Common myeloid progenitor, CD34-positive (primary cell): ENCODE data around the gene SIMC1.

Source experiments
- CTCF ChIA-PET: fragments of 350-600 bp; sonication (Branson Sonifier 250); formaldehyde crosslinking; loops from one replicate; lab custom pipeline; 2021; ENCODE audit warnings: antibody characterized with exemption; lab: Charles Lee
- POLR2A ChIA-PET: fragments of 350-600 bp; sonication (Branson Sonifier 250); formaldehyde crosslinking; loops from one replicate; lab custom pipeline; 2021; ENCODE audit warnings: antibody characterized with exemption; lab: Charles Lee
- DNase-seq, 3 donors: peaks; one replicate each; pipeline versions ENCODE4 v3.0.0 to v3.0.0-alpha.2; 2013
- H3K27ac ChIP-seq, 2 experiments: 1 replicate in 1 of 2; 2 replicates in 1 of 2; pipeline ENCODE4 v1.7.0; 2013; ENCODE audit warnings: inconsistent platforms in 2 of 2, low read length in 2 of 2, mild to moderate bottlenecking in 2 of 2, low read depth in 1 of 2, moderate library complexity in 1 of 2; ENCODE audit not compliant: severe bottlenecking in 2 of 2, insufficient read depth in 1 of 2, poor library complexity in 1 of 2
- H3K27me3 ChIP-seq, 5 experiments: replicated peaks in 2 of 5; 1 replicate in 3 of 5; 2 replicates in 2 of 5; pipeline versions ENCODE4 v1.6.1 to v1.7.0; 2013; ENCODE audit warnings: low read length in 4 of 5, mild to moderate bottlenecking in 2 of 5, moderate library complexity in 2 of 5, inconsistent platforms in 1 of 5; ENCODE audit not compliant: insufficient read depth in 5 of 5, control insufficient read depth in 4 of 5
- H3K36me3 ChIP-seq, 4 experiments: 1 replicate in 2 of 4; 2 replicates in 2 of 4; pipeline versions ENCODE4 v1.6.1 to v1.7.0; 2013; ENCODE audit warnings: low read length in 3 of 4, control low read depth in 1 of 4, mild to moderate bottlenecking in 1 of 4; ENCODE audit not compliant: control insufficient read depth in 4 of 4, insufficient read depth in 4 of 4
- H3K4me1 ChIP-seq, 4 experiments: 1 replicate in 3 of 4; 2 replicates in 1 of 4; pipeline versions ENCODE4 v1.6.1 to v1.7.1; 2013; ENCODE audit warnings: low read length in 3 of 4, mild to moderate bottlenecking in 3 of 4, control low read depth in 1 of 4, inconsistent platforms in 1 of 4, moderate library complexity in 1 of 4; ENCODE audit not compliant: control insufficient read depth in 4 of 4, insufficient read depth in 4 of 4; ENCODE audit errors: control extremely low read depth in 1 of 4
- H3K4me3 ChIP-seq, 7 experiments: 1 replicate in 4 of 7; 2 replicates in 3 of 7; pipeline versions ENCODE4 v1.5.1 to v1.7.0; 2013; ENCODE audit warnings: mild to moderate bottlenecking in 7 of 7, low read length in 6 of 7, moderate library complexity in 6 of 7, inconsistent platforms in 2 of 7, low read depth in 2 of 7, control low read depth in 1 of 7; ENCODE audit not compliant: insufficient read depth in 4 of 7, control insufficient read depth in 1 of 7; ENCODE audit errors: extremely low read depth in 1 of 7
- H3K9me3 ChIP-seq, 5 experiments: 1 replicate in 4 of 5; 2 replicates in 1 of 5; pipeline versions ENCODE4 v1.6.1 to v1.7.1; 2013; ENCODE audit warnings: low read length in 4 of 5, mild to moderate bottlenecking in 2 of 5, inconsistent platforms in 1 of 5, low read depth in 1 of 5, moderate library complexity in 1 of 5; ENCODE audit not compliant: control insufficient read depth in 4 of 5, insufficient read depth in 2 of 5; ENCODE audit errors: control extremely low read depth in 1 of 5
- WGBS: methylation state at CpG from one replicate; pipeline ENCODE4 v1.1.5; 2013; ENCODE audit not compliant: insufficient coverage; 5-methylcytosine and 5-hydroxymethylcytosine counted together

SIMC1 gene

DNA sequence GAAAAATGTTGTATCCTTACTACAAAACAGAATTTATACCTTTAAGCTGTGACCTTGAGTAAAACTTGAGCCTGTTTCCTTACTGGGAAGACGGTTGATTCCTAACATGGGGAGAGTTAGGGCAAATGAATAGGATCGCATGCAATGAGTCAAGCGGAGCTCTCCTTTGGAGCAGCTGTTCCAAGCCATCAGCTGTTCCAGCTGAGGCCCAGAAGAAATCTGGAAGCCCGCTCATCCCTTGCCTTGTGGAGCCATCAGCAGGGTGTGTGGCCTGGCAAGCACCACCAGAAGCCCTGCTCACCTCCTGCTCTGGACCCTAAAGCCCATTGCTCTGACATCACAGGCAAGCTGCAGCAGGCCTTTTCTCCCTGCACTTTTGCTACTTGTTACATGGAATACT is 115.3 kb downstream of the SIMC1 start:
- ChIA-PET POLR2A (no interaction called here), CTCF (no interaction called here)
- H3K9me3 ChIP-seq, result no peaks in the 10 kb centered on the region
- H3K4me1 ChIP-seq, result no peaks in the 10 kb centered on the region
- H3K27ac ChIP-seq, result no peak overlapping the region
- H3K27me3 ChIP-seq, result no peaks in the 10 kb centered on the region
- WGBS, result 100% methylated on average over 3 of the region's 4 CpGs
- peaks cover 22 to 91% (median 77%) of the 10 kb centered on the region in 4 experiments for H3K36me3 ChIP-seq
- H3K4me3 ChIP-seq, result no peak overlapping the region
- DNase-seq, result no peak

DNA sequence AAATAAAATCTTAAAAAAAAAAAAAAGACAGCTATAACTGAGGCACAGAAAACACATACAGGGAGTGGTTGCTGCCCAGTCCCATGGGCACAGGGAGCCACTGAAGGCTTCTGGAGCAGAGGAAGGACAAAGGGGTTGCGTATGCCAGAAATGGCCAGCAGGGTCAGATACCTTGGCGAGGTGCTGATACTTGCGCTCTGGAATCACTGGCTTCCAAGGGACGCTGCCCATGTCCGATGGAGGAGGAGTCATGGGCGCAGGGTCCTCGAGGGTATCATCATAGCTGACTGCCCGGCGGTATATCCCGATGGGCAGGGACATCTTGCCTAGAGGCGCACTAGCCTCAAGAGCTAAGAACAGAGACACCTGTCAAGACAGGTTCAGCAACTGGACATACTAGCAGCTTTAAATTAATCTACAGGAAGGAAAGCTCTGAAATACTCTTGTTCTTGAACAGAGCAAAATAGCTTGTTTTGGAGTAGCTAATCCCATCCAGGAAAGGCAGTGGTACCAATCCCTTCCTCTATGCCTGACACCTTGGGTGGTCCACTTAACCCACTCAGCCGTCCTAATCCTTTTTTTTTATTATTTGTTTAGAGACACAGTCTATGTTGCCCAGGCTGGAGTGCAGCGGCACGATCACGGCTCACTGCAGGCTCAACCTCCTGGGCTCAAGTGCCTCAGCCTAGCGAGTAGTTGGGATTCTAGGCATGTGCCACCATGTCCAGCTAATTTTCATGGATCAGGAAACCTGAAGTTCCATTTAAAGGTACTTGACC is 117.4 kb downstream of the SIMC1 start:
- ChIA-PET POLR2A (no interaction called here), CTCF (interaction anchor here (1.7 kb wide), 1 partner anchor 28 kb away, joined by 4 read pairs; no protein-coding TSS in a partner anchor)
- no peak overlapping the region for H3K27ac ChIP-seq
- H3K9me3 ChIP-seq, result no peaks in the 10 kb centered on the region
- H3K4me1 ChIP-seq, result peaks cover 0 to 5% (median 3%) of the 10 kb centered on the region in 4 experiments
- no peak overlapping the region for H3K4me3 ChIP-seq
- WGBS, result 97% methylated on average over 15 of the region's 16 CpGs
- peaks cover 20 to 74% (median 61%) of the 10 kb centered on the region in 4 experiments for H3K36me3 ChIP-seq
- H3K27me3 ChIP-seq, result no peaks in the 10 kb centered on the region
- DNase-seq, result no peak

DNA sequence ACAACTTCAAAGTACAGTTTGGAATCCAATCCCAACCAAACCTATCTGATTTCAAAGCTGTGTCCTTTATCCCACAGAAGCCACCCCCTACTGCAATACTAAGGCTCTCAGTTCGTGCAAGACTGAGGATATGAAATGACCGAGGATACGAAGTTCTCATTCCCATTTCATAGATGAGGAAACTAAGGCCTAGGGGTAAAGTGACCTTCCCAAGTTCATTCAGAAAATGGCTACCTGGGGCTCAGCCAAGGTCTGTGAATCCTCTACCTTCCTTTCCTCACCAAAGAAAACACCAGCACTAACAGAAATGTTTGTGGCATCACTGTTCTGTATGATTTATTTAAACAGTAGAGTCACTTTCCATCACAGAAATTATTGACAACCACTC is 117.9 kb downstream of the SIMC1 start:
- no peaks in the 10 kb centered on the region for H3K27me3 ChIP-seq
- WGBS, result 100% methylated on average over 2 of the region's 3 CpGs
- H3K27ac ChIP-seq, result no peak overlapping the region
- ChIA-PET CTCF (no interaction called here), POLR2A (no interaction called here)
- H3K9me3 ChIP-seq, result no peaks in the 10 kb centered on the region
- H3K36me3 ChIP-seq, result peaks cover 20 to 70% (median 58%) of the 10 kb centered on the region in 4 experiments
- DNase-seq, result no peak
- peaks cover 0 to 9% (median 4%) of the 10 kb centered on the region in 4 experiments for H3K4me1 ChIP-seq
- H3K4me3 ChIP-seq, result no peak overlapping the region

DNA sequence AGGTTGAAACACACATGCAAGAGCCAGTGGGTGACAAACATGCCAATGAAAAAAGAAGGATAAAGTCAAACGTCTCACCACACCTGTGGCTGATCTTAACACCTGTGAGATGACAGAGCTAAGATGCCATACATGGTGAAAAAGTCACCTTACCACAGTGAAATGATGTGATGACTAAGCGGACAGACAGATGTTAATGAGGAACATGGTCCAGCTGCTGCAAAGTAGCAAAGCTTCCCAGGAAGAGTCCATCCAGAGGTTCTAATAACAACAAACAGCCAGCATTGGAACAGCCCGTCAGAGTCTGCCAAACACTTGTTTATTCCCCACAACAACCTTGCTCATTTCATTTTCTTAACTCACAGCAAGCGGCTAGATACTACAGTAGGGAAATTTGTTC is 121.4 kb downstream of the SIMC1 start:
- CTCF ChIA-PET, result interaction anchor here (1.0 to 1.2 kb wide), 2 partner anchors 8 to 211 kb away, joined by 3 to 4 read pairs; no protein-coding TSS in a partner anchor
- peak in 2 of 3 donors; percentile 17 to 33 for DNase-seq
- Histone ChIP-seq H3K27me3 (no peaks in the 10 kb centered on the region), H3K36me3 (peaks cover 15 to 37% (median 30%) of the 10 kb centered on the region in 4 experiments), H3K4me3 (peak overlapping the region in 1 of 7 experiments; percentile 10), H3K27ac (no peak overlapping the region), H3K9me3 (no peaks in the 10 kb centered on the region), H3K4me1 (peaks cover 5 to 16% (median 13%) of the 10 kb centered on the region in 4 experiments)
- 90% methylated on average over 3 of the region's 4 CpGs for WGBS
- POLR2A ChIA-PET, result no interaction called here

DNA sequence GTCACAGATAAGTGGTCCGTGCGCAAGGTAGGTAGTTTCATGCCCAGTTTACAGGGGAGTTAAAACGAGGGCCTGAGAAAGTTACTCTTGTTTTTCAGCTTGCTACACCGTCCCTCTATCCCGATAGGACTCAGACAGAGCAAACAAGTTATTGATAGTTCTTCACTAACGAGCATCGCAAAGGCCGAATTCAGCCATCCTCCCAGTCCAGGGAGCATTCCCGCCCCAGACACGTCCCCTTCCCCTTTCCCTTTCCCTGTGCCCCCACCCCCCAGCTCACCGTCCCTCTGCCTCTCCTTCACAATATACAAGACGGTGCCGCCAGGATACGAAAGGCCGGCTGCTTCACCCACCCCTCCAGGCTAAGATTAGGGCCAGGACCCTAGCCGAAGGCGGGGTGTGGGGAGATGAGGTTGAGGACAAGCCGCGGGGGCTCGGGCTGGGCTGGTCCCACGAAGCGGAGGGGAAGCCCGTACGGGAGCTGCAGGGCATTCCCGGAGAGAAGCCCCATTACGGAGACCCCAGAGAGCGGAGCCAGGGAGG is 122.7 kb downstream of the SIMC1 start:
- H3K4me1 ChIP-seq, result peaks cover 5 to 27% (median 23%) of the 10 kb centered on the region in 4 experiments
- peaks cover 0 to 3% (median 0%) of the 10 kb centered on the region in 5 experiments for H3K27me3 ChIP-seq
- ChIA-PET POLR2A (interaction anchor here (0.6 to 1.3 kb wide), 3 partner anchors 12 to 28 kb away, joined by 3 to 4 read pairs (median 3); no protein-coding TSS in a partner anchor), CTCF (interaction anchor here (0.7 to 1.2 kb wide), 3 partner anchors 9 to 209 kb away, joined by 3 to 4 read pairs (median 3); no protein-coding TSS in a partner anchor)
- H3K9me3 ChIP-seq, result no peaks in the 10 kb centered on the region
- peak overlapping the region; percentile 70 to 92 for H3K27ac ChIP-seq
- peak in 1 of 3 donors; percentile 10 for DNase-seq
- peaks cover 8 to 25% (median 19%) of the 10 kb centered on the region in 4 experiments for H3K36me3 ChIP-seq
- peak overlapping the region; percentile 65 to 97 (median 89) for H3K4me3 ChIP-seq
- 4% methylated on average over 18 of the region's 27 CpGs for WGBS

DNA sequence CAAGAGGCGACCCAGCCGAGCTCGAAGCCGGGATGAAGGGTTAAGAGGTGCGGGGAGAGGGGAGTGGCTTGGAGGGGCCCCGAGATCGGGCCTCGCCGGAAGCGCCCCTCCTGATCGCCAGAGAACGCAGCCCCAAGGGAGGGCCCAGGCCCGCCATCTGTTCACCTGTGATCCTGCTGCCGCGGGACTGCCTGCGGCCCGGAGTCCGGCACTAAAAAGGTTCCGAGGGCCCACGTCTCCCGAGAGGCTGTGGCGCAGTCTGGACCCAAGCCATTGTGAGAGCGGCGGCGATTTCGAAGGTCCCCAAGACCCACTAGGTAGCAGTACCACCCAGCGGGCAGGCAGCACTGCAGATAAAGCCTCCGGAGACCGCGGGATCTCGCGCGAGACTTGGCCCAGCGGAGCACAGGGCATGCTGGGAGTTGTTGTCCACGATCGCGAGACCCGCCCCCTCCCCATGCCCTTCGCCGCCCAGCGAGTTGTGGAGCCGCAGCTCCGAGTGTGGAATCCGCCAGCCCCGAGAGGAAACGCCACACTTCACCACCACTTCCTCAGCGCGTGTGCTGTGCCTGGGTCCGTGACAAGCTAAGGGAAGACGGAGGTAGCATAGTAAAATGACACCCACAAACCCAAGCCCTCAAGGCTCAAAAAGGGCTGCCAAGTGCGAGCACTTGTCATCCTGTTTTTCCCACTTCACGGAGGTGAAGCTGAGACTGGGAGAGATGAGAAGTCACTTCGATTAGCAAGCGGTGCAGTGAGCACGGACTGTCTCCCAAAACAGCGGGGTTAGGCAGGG is 123.4 kb downstream of the SIMC1 start, which contains the start of gene KIAA1191:
KIAA1191 (minus strand) TSS at position 328 of the 796 bp plus-strand sequence. CDS start 2,256 bp downstream, outside the sequence.
- peak; percentile 96 to 98 (median 98) for DNase-seq
- H3K9me3 ChIP-seq, result no peaks in the 10 kb centered on the region
- H3K27me3 ChIP-seq, result peaks cover 0 to 3% (median 0%) of the 10 kb centered on the region in 5 experiments
- peak within 1 kb of the TSS; percentile 70 to 92 for H3K27ac ChIP-seq
- ChIA-PET POLR2A (interaction anchor here (0.6 to 1.6 kb wide), 8 partner anchors 10 to 178 kb away, joined by 3 to 5 read pairs (median 3); partner anchors contain the start of gene NOP16), CTCF (interaction anchor here (0.9 to 1.6 kb wide), 4 partner anchors 20 to 31 kb away, joined by 3 to 6 read pairs (median 4); no protein-coding TSS in a partner anchor)
- H3K36me3 ChIP-seq, result peaks cover 3 to 19% (median 12%) of the 10 kb centered on the region in 4 experiments
- H3K4me1 ChIP-seq, result peaks cover 5 to 31% (median 25%) of the 10 kb centered on the region in 4 experiments
- H3K4me3 ChIP-seq, result peak within 1 kb of the TSS; percentile 65 to 97 (median 89)
- WGBS, result 0% methylated on average over 50 of the region's 56 CpGs
